GM19043 (cell line): ENCODE data around the gene ZC3H8.
"Not testable (repeated sequence)": the region's sequence is repeated elsewhere in the genome, so short reads cannot be mapped to it uniquely, and the experiment has no call there.

Experiments
- ATAC-seq: cut with Tn5 transposase; IDR thresholded peaks from one replicate; pipeline ENCODE4 v1.9.1; 2021; ENCODE audit warnings: low read depth; ENCODE audit not compliant: unreplicated experiment

Gene ZC3H8

GRCh38 chr2:112254466-112255240 is at the start of gene ZC3H8:
Gene ZC3H8, minus strand, starts transcription at chr2:112255042. Its CDS starts 61 bp downstream, at chr2:112254981.
- ATAC-seq = peak; percentile 85

GRCh38 chr2:112304298-112304941 is 49.6 kb upstream of the ZC3H8 start:
- no peak for ATAC-seq

- no peak for ATAC-seq
These were observed 47.1 kb upstream of the ZC3H8 start for GRCh38 chr2:112301973-112302372.

GRCh38 chr2:112301171-112301584 is 46.3 kb upstream of the ZC3H8 start:
- ATAC-seq = no peak

GRCh38 chr2:112296407-112296806 is 41.6 kb upstream of the ZC3H8 start:
- ATAC-seq = no peak

- ATAC-seq = no peak
These were observed 40.7 kb upstream of the ZC3H8 start for GRCh38 chr2:112295407-112296078.

GRCh38 chr2:112293636-112294401 is 39.0 kb upstream of the ZC3H8 start:
- ATAC-seq = no peak

GRCh38 chr2:112290648-112291047 is 35.8 kb upstream of the ZC3H8 start:
- ATAC-seq = no peak

- ATAC-seq = no peak
These were observed 35.2 kb upstream of the ZC3H8 start for GRCh38 chr2:112290088-112290487.

GRCh38 chr2:112283535-112283934 is 28.7 kb upstream of the ZC3H8 start:
- not testable (repeated sequence) for ATAC-seq

- ATAC-seq = not testable (repeated sequence)
These were observed 27.2 kb upstream of the ZC3H8 start for GRCh38 chr2:112282066-112282465.

GRCh38 chr2:112277596-112278220 is 22.9 kb upstream of the ZC3H8 start:
- no peak for ATAC-seq

GRCh38 chr2:112276954-112277353 is 22.1 kb upstream of the ZC3H8 start:
- ATAC-seq = no peak

- ATAC-seq = peak; percentile 37
These were observed 21.3 kb upstream of the ZC3H8 start for GRCh38 chr2:112275887-112276773.

- ATAC-seq = peak; percentile 93
These were observed 20.6 kb upstream of the ZC3H8 start, which contains the start of gene ZC3H6 for GRCh38 chr2:112275311-112275886. Gene ZC3H6, plus strand, starts transcription at chr2:112275597. Its CDS starts 398 bp downstream, at chr2:112275995.

- ATAC-seq = no peak
These were observed 18.5 kb upstream of the ZC3H8 start for GRCh38 chr2:112273349-112273748.

- ATAC-seq = no peak
These were observed 17.8 kb upstream of the ZC3H8 start for GRCh38 chr2:112272669-112273068.

GRCh38 chr2:112268547-112268946 is 13.7 kb upstream of the ZC3H8 start:
- no peak for ATAC-seq

GRCh38 chr2:112262876-112263275 is 8.0 kb upstream of the ZC3H8 start:
- ATAC-seq = no peak
